ENCODE results near the gene CCL13.
"Not testable (repeated sequence)": the region's sequence is repeated elsewhere in the genome, so short reads cannot be mapped to it uniquely, and the experiment has no call there.

CCL13 gene

GRCh38 chr17:34356194-34356593 is at the start of gene CCL13:
Gene CCL13 (plus strand): TSS chr17:34356480. CDS start chr17:34356527, 47 bp downstream.
- no peak for DNase-seq (ENCODE audit: low spot score)

- DNase-seq (ENCODE audit: low spot score), result no peak
Observed at GRCh38 chr17:34307110-34307509, 49.2 kb upstream of the CCL13 start.

- no peak for DNase-seq (ENCODE audit: low spot score)
Observed at GRCh38 chr17:34308371-34308770, 47.9 kb upstream of the CCL13 start.

GRCh38 chr17:34311291-34311690 is 45.0 kb upstream of the CCL13 start:
- DNase-seq (ENCODE audit: low spot score), result no peak

- no peak for DNase-seq (ENCODE audit: low spot score)
Observed at GRCh38 chr17:34312080-34312479, 44.2 kb upstream of the CCL13 start.

- no peak for DNase-seq (ENCODE audit: low spot score)
Observed at GRCh38 chr17:34313164-34313563, 43.1 kb upstream of the CCL13 start.

- DNase-seq (ENCODE audit: low spot score), result no peak
Observed at GRCh38 chr17:34314279-34314678, 42.0 kb upstream of the CCL13 start.

- DNase-seq (ENCODE audit: low spot score), result no peak
Observed at GRCh38 chr17:34318474-34318873, 37.8 kb upstream of the CCL13 start.

- DNase-seq (ENCODE audit: low spot score), result no peak
Observed at GRCh38 chr17:34319039-34319483, 37.2 kb upstream of the CCL13 start, which contains the start of gene CCL8. Gene CCL8 (plus strand): TSS chr17:34319435. CDS start chr17:34319502, 67 bp downstream.

- no peak for DNase-seq (ENCODE audit: low spot score)
Observed at GRCh38 chr17:34321964-34322363, 34.3 kb upstream of the CCL13 start.

- not testable (repeated sequence) for DNase-seq (ENCODE audit: low spot score)
Observed at GRCh38 chr17:34327580-34327979, 28.7 kb upstream of the CCL13 start.

GRCh38 chr17:34337701-34338100 is 18.6 kb upstream of the CCL13 start:
- no peak for DNase-seq (ENCODE audit: low spot score)

GRCh38 chr17:34339138-34339770 is 17.0 kb upstream of the CCL13 start:
- DNase-seq (ENCODE audit: low spot score), result no peak

- DNase-seq (ENCODE audit: low spot score), result no peak
Observed at GRCh38 chr17:34341916-34342315, 14.4 kb upstream of the CCL13 start.

GRCh38 chr17:34347063-34347462 is 9.2 kb upstream of the CCL13 start:
- no peak for DNase-seq (ENCODE audit: low spot score)

- DNase-seq (ENCODE audit: low spot score), result no peak
Observed at GRCh38 chr17:34349751-34350150, 6.5 kb upstream of the CCL13 start.

- no peak for DNase-seq (ENCODE audit: low spot score)
Observed at GRCh38 chr17:34351096-34351495, 5.2 kb upstream of the CCL13 start.

- no peak for DNase-seq (ENCODE audit: low spot score)
Observed at GRCh38 chr17:34352191-34352590, 4.1 kb upstream of the CCL13 start.

GRCh38 chr17:34354637-34355036 is 1.6 kb upstream of the CCL13 start:
- no peak for DNase-seq (ENCODE audit: low spot score)

- no peak for DNase-seq (ENCODE audit: low spot score)
Observed at GRCh38 chr17:34357398-34357797, 1.1 kb downstream of the CCL13 start.

- no peak for DNase-seq (ENCODE audit: low spot score)
Observed at GRCh38 chr17:34358631-34359030, 2.4 kb downstream of the CCL13 start.

- DNase-seq (ENCODE audit: low spot score), result no peak
Observed at GRCh38 chr17:34360601-34361270, 4.5 kb downstream of the CCL13 start.

- peak; percentile 33 for DNase-seq (ENCODE audit: low spot score)
Observed at GRCh38 chr17:34361478-34362061, 5.3 kb downstream of the CCL13 start.

Measured in HuH-7.5 (cell line).